Suprapubic skin (tissue), 3 donors: ENCODE measurements around the gene NKX2-3.

Experiments
- POLR2AphosphoS5 ChIP-seq, 3 donors: sonication (generic); formaldehyde crosslinking; IDR thresholded peaks; one replicate each; pipeline ENCODE4 v1.6.1; 2017; ENCODE audit warnings: antibody characterized with exemption in 3 of 3
- TF ChIP-seq, protein P1 (sequence below), 2 donors: fragments of 200-600 bp in 1 of 2; fragments of 450-650 bp in 1 of 2; sonication (generic) in 1 of 2; IDR thresholded peaks; one replicate each; pipeline ENCODE4 v1.5.1; 2016 to 2019; ENCODE audit warnings: antibody characterized with exemption in 2 of 2, mild to moderate bottlenecking in 1 of 2, moderate library complexity in 1 of 2

DNA sequence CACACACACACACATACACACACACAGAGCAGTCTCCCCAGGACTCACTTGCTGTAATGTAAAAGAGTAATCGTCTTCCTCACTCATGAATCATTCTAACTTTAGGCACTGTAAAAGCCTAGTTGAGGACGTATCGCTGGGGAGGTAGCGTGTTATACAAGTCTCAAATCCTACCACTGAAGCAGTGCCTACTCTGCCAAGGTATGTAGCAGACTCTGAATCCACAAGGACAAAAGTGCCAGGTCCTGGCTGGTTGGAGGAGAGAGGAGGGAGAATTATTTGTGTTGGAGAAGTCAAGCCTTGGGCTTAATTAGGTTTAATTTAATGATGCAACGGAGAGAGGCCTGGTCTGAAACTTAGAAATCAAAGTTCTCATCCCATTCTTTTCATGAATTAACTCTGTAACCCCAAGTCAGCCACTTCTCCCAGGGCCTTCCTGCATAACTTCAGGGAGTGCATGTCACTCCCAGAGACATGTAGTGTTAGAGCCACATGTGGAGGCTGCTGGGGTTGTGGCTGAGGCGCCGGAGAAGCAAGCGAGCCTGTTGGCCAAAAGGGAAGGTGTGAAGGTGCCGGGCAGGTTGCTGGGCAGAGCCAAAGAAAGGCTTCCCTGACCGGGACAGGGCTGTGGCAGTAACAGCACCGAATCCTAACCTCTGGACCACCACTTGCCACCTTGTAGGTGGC is 36.7 kb downstream of the NKX2-3 start:
- TF ChIP-seq, protein P1, sequence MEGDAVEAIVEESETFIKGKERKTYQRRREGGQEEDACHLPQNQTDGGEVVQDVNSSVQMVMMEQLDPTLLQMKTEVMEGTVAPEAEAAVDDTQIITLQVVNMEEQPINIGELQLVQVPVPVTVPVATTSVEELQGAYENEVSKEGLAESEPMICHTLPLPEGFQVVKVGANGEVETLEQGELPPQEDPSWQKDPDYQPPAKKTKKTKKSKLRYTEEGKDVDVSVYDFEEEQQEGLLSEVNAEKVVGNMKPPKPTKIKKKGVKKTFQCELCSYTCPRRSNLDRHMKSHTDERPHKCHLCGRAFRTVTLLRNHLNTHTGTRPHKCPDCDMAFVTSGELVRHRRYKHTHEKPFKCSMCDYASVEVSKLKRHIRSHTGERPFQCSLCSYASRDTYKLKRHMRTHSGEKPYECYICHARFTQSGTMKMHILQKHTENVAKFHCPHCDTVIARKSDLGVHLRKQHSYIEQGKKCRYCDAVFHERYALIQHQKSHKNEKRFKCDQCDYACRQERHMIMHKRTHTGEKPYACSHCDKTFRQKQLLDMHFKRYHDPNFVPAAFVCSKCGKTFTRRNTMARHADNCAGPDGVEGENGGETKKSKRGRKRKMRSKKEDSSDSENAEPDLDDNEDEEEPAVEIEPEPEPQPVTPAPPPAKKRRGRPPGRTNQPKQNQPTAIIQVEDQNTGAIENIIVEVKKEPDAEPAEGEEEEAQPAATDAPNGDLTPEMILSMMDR (IDR thresholded peaks at IDR 0.05), result no peak
- no peak for TF ChIP-seq POLR2AphosphoS5 (IDR thresholded peaks at IDR 0.05)
